Measurements from ENCODE around the gene BRF1. TPM values are rescaled to one million over a fixed set of nuclear protein-coding genes. Genes with fewer than 3 reads are reported as not detected.

Gene BRF1
- polyA plus RNA-seq, 1 of the 3 experiments (the other 2 are of a cell fraction), result 15.7 TPM

- no peak for TF ChIP-seq JUND (IDR thresholded peaks at IDR 0.05)
- no peak for TF ChIP-seq SIN3A (IDR thresholded peaks at IDR 0.05; ENCODE audit: borderline replicate concordance, low read depth, low read length)
- no peak for TF ChIP-seq MAX (IDR thresholded peaks at IDR 0.05; ENCODE audit: low read depth)
- TF ChIP-seq USF2 (IDR thresholded peaks at IDR 0.05; ENCODE audit: borderline replicate concordance, low read depth, low read length), result no peak
- TF ChIP-seq RCOR1 (IDR thresholded peaks at IDR 0.05; ENCODE audit: low read length), result no peak
- TF ChIP-seq TCF12 (IDR thresholded peaks at IDR 0.05), result no peak
- no peaks in the 10 kb centered on the region for H3K27me3 ChIP-seq (ENCODE audit: insufficient read depth)
- H3K4me2 ChIP-seq, result no peak overlapping the region
- H3K79me2 ChIP-seq (ENCODE audit: insufficient read depth), result peaks cover 11% of the 10 kb centered on the region
- peaks cover 0 to 9% of the 10 kb centered on the region in 2 experiments; a peak in 1 of 4 replicates for H3K4me1 ChIP-seq (ENCODE audit: control insufficient read depth in 1 of 2, insufficient read depth in 2 of 2, low read depth in 1 of 2, low read length in 1 of 2)
- no peaks in the 10 kb centered on the region for H3K36me3 ChIP-seq (replicated peaks in 1 of 2; ENCODE audit: control insufficient read depth in 1 of 2, insufficient read depth in 2 of 2, low read length in 1 of 2)
- H3K4me3 ChIP-seq (ENCODE audit: low read depth in 2 of 2, low read length in 1 of 2), result no peak overlapping the region
- ChIA-PET CTCF (interaction anchor here (0.6 to 1.2 kb wide), 4 partner anchors 67 to 181 kb away, joined by 3 to 4 read pairs (median 3); partner anchors contain the start of gene JAG2), POLR2A (no interaction called here)
- H3K9me2 ChIP-seq, result no peaks in the 10 kb centered on the region
- peaks cover 12% of the 10 kb centered on the region for H4K20me1 ChIP-seq (ENCODE audit: insufficient read depth)
- no peak overlapping the region for H2AFZ ChIP-seq (ENCODE audit: low read depth)
- H3K27ac ChIP-seq (ENCODE audit: low read depth in 2 of 2, low read length in 1 of 2), result no peak overlapping the region
- 96% methylated on average over 6 of the region's 19 CpGs for WGBS (ENCODE audit: low lambda C conversion rate)
- H3F3A ChIP-seq (replicated peaks; ENCODE audit: insufficient read depth), result no peaks in the 10 kb centered on the region
- H3K9me3 ChIP-seq, result peaks cover 9% of the 10 kb centered on the region; the same call in 1 of the 2 replicates
- H3K9ac ChIP-seq, result no peak overlapping the region
- no peak for DNase-seq
Observed at GRCh38 chr14:105348945-105349699, 48.3 kb upstream of the BRF1 start.

- Histone ChIP-seq H3K36me3 (replicated peaks in 1 of 2; ENCODE audit: control insufficient read depth in 1 of 2, insufficient read depth in 2 of 2, low read length in 1 of 2) (no peaks in the 10 kb centered on the region), H3F3A (replicated peaks; ENCODE audit: insufficient read depth) (no peaks in the 10 kb centered on the region), H3K79me2 (ENCODE audit: insufficient read depth) (peaks cover 11% of the 10 kb centered on the region), H3K27ac (ENCODE audit: low read depth in 2 of 2, low read length in 1 of 2) (no peak overlapping the region), H4K20me1 (ENCODE audit: insufficient read depth) (peaks cover 12% of the 10 kb centered on the region), H3K4me2 (no peak overlapping the region), H3K4me3 (ENCODE audit: low read depth in 2 of 2, low read length in 1 of 2) (no peak overlapping the region), H3K9me3 (peaks cover 9% of the 10 kb centered on the region; the same call in 1 of the 2 replicates), H3K27me3 (ENCODE audit: insufficient read depth) (no peaks in the 10 kb centered on the region), H3K9me2 (no peaks in the 10 kb centered on the region), H3K4me1 (ENCODE audit: control insufficient read depth in 1 of 2, insufficient read depth in 2 of 2, low read depth in 1 of 2, low read length in 1 of 2) (peaks cover 0 to 9% of the 10 kb centered on the region in 2 experiments; a peak in 1 of 4 replicates), H2AFZ (ENCODE audit: low read depth) (no peak overlapping the region), H3K9ac (no peak overlapping the region)
- DNase-seq, result no peak
- whole genome bisulfite sequencing (ENCODE audit: low lambda C conversion rate), result 92% methylated on average over 14 of the region's 26 CpGs
- POLR2A ChIA-PET, result no interaction called here
- CTCF ChIA-PET, result interaction anchor here (0.6 to 1.6 kb wide), 4 partner anchors 66 to 180 kb away, joined by 3 to 5 read pairs (median 4); partner anchors contain the start of gene JAG2
- no peak for TF ChIP-seq ELF1 (IDR thresholded peaks at IDR 0.05)
- TF ChIP-seq RXRA (IDR thresholded peaks at IDR 0.05; ENCODE audit: borderline replicate concordance, low read depth), result no peak
- TF ChIP-seq MEF2A (IDR thresholded peaks at IDR 0.05; ENCODE audit: borderline replicate concordance, low read depth), result no peak
- TF ChIP-seq SIN3A (IDR thresholded peaks at IDR 0.05; ENCODE audit: borderline replicate concordance, low read depth, low read length), result no peak
- no peak for TF ChIP-seq REST (IDR thresholded peaks at IDR 0.05; ENCODE audit: low read depth, low read length)
- no peak for TF ChIP-seq MXI1 (IDR thresholded peaks at IDR 0.05; ENCODE audit: low read depth, low read length)
- no peak for TF ChIP-seq NRF1 (IDR thresholded peaks at IDR 0.05; ENCODE audit: low read depth, low read length)
- no peak for TF ChIP-seq JUND (IDR thresholded peaks at IDR 0.05)
- TF ChIP-seq ZBTB33 (IDR thresholded peaks at IDR 0.05; ENCODE audit: borderline replicate concordance, low read depth), result no peak
- no peak for TF ChIP-seq RFX5 (IDR thresholded peaks at IDR 0.05; ENCODE audit: low read length)
Observed at GRCh38 chr14:105348169-105348944, 47.6 kb upstream of the BRF1 start.

Measured in SK-N-SH (cell line).